Neural progenitor cell (in vitro differentiated cells): ENCODE data around the gene NUBPL. TPM values are rescaled to one million over a fixed set of nuclear protein-coding genes. Genes with fewer than 3 reads are reported as not detected.

Experiments used
- DNase-seq: peaks from one replicate; pipeline ENCODE4 v3.0.0-alpha.2; 2016; ENCODE audit warnings: low spot score
- H2AFZ ChIP-seq: fragments of 200-600 bp; sonication (generic); replicated peaks from 2 replicates; pipeline ENCODE4 v1.6.1; 2016; ENCODE audit warnings: antibody characterized with exemption
- H3F3A ChIP-seq: fragments of 200-600 bp; sonication (generic); 2 replicates; pipeline ENCODE4 v1.6.1; 2016; ENCODE audit warnings: antibody characterized with exemption, low read depth
- H3K27ac ChIP-seq: fragments of 200-600 bp; sonication (generic); 2 replicates; pipeline ENCODE4 v1.5.1; 2016; ENCODE audit warnings: mild to moderate bottlenecking
- H3K27me3 ChIP-seq: fragments of 200-600 bp; sonication (generic); 2 replicates; pipeline ENCODE4 v1.6.1; 2016; ENCODE audit warnings: mild to moderate bottlenecking, moderate library complexity
- H3K36me3 ChIP-seq: fragments of 200-600 bp; sonication (generic); 2 replicates; pipeline ENCODE4 v1.5.1; 2016
- H3K4me1 ChIP-seq: fragments of 200-600 bp; sonication (generic); 2 replicates; pipeline ENCODE4 v1.6.1; 2016; ENCODE audit warnings: mixed run types
- H3K4me2 ChIP-seq: fragments of 200-600 bp; sonication (generic); 2 replicates; pipeline ENCODE4 v1.6.1; 2016
- H3K4me3 ChIP-seq: fragments of 200-600 bp; sonication (generic); 2 replicates; pipeline ENCODE4 v1.5.1; 2016
- H3K79me2 ChIP-seq: fragments of 200-600 bp; sonication (generic); 2 replicates; pipeline ENCODE4 v1.6.1; 2016; ENCODE audit warnings: low read depth
- H3K9ac ChIP-seq: fragments of 200-600 bp; sonication (generic); 2 replicates; pipeline ENCODE4 v1.6.1; 2016
- H3K9me3 ChIP-seq: fragments of 200-600 bp; sonication (generic); 2 replicates; pipeline ENCODE4 v1.5.1; 2016; ENCODE audit warnings: low read depth
- H4K20me1 ChIP-seq: fragments of 200-600 bp; sonication (generic); 2 replicates; pipeline ENCODE4 v1.6.1; 2016; ENCODE audit warnings: low read depth
- H3K27ac Mint-ChIP-seq: 3 replicates; pipeline ENCODE4 v1.8.0; 2021; ENCODE audit warnings: mixed read lengths
- H3K27me3 Mint-ChIP-seq: 2 replicates; pipeline ENCODE4 v1.8.0; 2022; ENCODE audit warnings: low read depth, mild to moderate bottlenecking, inconsistent platforms, moderate library complexity, mixed read lengths; ENCODE audit not compliant: insufficient read depth
- H3K36me3 Mint-ChIP-seq: 3 replicates; pipeline ENCODE4 v1.8.0; 2021; ENCODE audit warnings: mixed read lengths
- H3K4me1 Mint-ChIP-seq: 3 replicates; pipeline ENCODE4 v1.8.0; 2021; ENCODE audit warnings: mixed read lengths
- H3K4me3 Mint-ChIP-seq: 3 replicates; pipeline ENCODE4 v1.8.0; 2021; ENCODE audit warnings: mild to moderate bottlenecking, moderate library complexity, mixed read lengths
- H3K9me3 Mint-ChIP-seq: 3 replicates; pipeline ENCODE4 v1.8.0; 2020; ENCODE audit warnings: mixed read lengths
- EZH2 ChIP-seq: fragments of 200-600 bp; sonication (generic); IDR thresholded peaks from 2 replicates; pipeline ENCODE4 v1.6.1; 2017; ENCODE audit warnings: antibody characterized with exemption, mild to moderate bottlenecking, moderate library complexity
- EZH2phosphoT487 ChIP-seq: fragments of 200-600 bp; sonication (generic); IDR thresholded peaks from 2 replicates; pipeline ENCODE4 v1.6.1; 2017; ENCODE audit warnings: antibody characterized with exemption
- total RNA-seq: library from RNA; depleted of rRNA; stranded (reverse); fragments of >200 nt; gene quantifications from 2 replicates; pipeline ENCODE4 v1.2.3, GENCODE V29; 2015; ENCODE audit warnings: low replicate concordance
- TF ChIP-seq, protein P1 (sequence below): fragments of 200-600 bp; sonication (generic); IDR thresholded peaks from 2 replicates; pipeline ENCODE4 v1.5.1; 2017; ENCODE audit warnings: antibody characterized with exemption, mild to moderate bottlenecking

The NUBPL gene
- total RNA-seq, 1 donor from 2014 or later = 29.3 TPM

DNA sequence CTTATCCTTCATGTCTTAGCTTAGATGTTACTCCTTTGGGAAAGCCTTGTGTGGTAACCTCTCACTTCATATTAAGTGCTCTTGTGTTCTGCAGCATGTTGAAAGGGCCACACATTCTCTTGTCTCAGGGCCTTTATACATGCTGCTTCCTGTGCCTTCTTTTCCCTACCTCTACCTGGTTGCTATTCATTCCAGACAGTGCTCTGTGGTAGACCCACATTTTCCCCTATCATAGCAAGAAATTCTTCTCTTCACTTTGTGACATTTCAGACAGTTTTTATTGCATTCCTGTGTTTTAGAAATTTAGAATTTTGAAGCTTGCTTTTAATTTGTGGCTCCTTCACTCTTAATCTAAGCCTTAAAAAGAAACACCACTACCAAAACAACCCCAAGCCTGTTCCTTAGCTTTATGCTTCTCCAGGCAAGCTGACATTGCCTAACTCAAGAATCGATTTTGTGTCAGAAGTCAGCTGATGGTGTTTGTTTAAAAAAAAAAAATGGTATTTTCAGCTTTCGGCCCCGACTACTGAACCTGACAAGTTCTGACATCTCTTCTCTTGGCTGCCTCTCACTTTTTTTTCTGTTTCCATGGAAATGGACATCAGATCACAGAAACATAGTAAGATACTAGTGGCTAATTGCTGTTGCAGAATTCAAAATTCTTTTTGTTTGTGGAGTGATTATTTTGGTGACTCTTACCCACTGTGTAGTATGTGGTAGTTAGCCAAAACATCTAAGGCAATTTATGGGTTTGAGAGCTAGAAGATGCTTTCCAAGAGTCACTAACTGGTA lies 156.3 kb downstream of the NUBPL start:
- Histone ChIP-seq H3K4me1 (no peaks in the 10 kb centered on the region), H2AFZ (no peak overlapping the region), H3K9me3 (no peaks in the 10 kb centered on the region), H3K4me3 (no peak overlapping the region), H4K20me1 (no peaks in the 10 kb centered on the region), H3K36me3 (no peaks in the 10 kb centered on the region), H3K27me3 (no peaks in the 10 kb centered on the region), H3K27ac (no peak overlapping the region), H3K4me2 (no peak overlapping the region), H3F3A (no peaks in the 10 kb centered on the region), H3K79me2 (no peaks in the 10 kb centered on the region), H3K9ac (no peak overlapping the region)
- H3K36me3 Mint-ChIP-seq = peaks cover 1% of the 10 kb centered on the region
- no peak for DNase-seq
- H3K4me1 Mint-ChIP-seq = no peaks in the 10 kb centered on the region
- H3K4me3 Mint-ChIP-seq = no peak overlapping the region
- no peak overlapping the region for H3K27ac Mint-ChIP-seq
- H3K27me3 Mint-ChIP-seq = peaks cover 3% of the 10 kb centered on the region
- TF ChIP-seq EZH2phosphoT487 = no peak
- no peak for TF ChIP-seq EZH2
- TF ChIP-seq, protein P1, sequence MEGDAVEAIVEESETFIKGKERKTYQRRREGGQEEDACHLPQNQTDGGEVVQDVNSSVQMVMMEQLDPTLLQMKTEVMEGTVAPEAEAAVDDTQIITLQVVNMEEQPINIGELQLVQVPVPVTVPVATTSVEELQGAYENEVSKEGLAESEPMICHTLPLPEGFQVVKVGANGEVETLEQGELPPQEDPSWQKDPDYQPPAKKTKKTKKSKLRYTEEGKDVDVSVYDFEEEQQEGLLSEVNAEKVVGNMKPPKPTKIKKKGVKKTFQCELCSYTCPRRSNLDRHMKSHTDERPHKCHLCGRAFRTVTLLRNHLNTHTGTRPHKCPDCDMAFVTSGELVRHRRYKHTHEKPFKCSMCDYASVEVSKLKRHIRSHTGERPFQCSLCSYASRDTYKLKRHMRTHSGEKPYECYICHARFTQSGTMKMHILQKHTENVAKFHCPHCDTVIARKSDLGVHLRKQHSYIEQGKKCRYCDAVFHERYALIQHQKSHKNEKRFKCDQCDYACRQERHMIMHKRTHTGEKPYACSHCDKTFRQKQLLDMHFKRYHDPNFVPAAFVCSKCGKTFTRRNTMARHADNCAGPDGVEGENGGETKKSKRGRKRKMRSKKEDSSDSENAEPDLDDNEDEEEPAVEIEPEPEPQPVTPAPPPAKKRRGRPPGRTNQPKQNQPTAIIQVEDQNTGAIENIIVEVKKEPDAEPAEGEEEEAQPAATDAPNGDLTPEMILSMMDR = no peak
- no peaks in the 10 kb centered on the region for H3K9me3 Mint-ChIP-seq

DNA sequence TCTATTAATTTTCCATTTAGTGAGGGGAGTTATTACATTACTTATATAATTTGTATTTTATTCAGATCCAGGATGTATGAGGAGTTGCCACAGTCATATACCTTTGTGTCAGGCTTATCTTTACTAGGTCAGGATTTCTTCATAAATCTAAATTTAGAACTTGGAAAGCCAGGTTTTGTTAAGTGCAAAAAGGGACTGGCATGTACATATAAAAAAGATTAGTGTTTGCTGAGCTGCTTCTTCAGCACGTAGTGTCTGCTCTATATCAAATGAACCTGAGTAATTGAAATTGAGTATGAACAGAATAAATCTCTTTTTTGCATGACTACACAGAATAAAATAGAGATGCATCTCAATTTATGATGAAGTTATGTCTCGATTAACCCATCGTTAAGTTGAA lies 157.4 kb downstream of the NUBPL start:
- no peak overlapping the region for H3K27ac ChIP-seq
- no peak overlapping the region for H2AFZ ChIP-seq
- no peaks in the 10 kb centered on the region for H4K20me1 ChIP-seq
- peaks cover 4% of the 10 kb centered on the region for H3K36me3 Mint-ChIP-seq
- H3K4me3 Mint-ChIP-seq = no peak overlapping the region
- H3K36me3 ChIP-seq = no peaks in the 10 kb centered on the region
- H3K4me1 ChIP-seq = no peaks in the 10 kb centered on the region
- H3F3A ChIP-seq = no peaks in the 10 kb centered on the region
- H3K4me3 ChIP-seq = no peak overlapping the region
- no peaks in the 10 kb centered on the region for H3K4me1 Mint-ChIP-seq
- no peak overlapping the region for H3K27ac Mint-ChIP-seq
- no peaks in the 10 kb centered on the region for H3K79me2 ChIP-seq
- H3K9ac ChIP-seq = no peak overlapping the region
- DNase-seq = no peak
- peaks cover 3% of the 10 kb centered on the region for H3K27me3 Mint-ChIP-seq
- H3K9me3 Mint-ChIP-seq = peaks cover 2% of the 10 kb centered on the region
- H3K4me2 ChIP-seq = no peak overlapping the region
- no peaks in the 10 kb centered on the region for H3K9me3 ChIP-seq
- TF ChIP-seq EZH2 (no peak), EZH2phosphoT487 (no peak)
- TF ChIP-seq, protein P1 = no peak
- no peaks in the 10 kb centered on the region for H3K27me3 ChIP-seq

DNA sequence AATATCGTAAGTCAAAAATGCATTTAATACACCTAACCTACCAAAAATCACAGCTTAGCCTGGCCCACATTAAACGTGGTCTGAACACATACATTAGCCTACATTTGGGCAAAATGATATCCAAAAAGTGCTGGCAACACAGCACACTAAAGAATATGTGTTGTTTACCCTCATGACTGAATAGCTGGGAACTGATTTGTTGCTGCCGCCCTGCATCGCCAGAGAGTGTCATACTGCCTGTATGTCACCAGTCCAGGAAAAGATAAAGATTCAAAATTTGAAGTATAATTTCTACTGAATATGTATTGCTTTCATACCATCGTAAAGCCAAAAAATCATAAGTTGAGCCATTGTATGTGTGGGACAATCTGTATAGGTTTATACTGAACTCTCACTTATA lies 157.8 kb downstream of the NUBPL start:
- peaks cover 4% of the 10 kb centered on the region for H3K36me3 Mint-ChIP-seq

More for the DNA sequence above, 157.8 kb downstream of the NUBPL start:
- Mint-ChIP-seq H3K4me1 (no peaks in the 10 kb centered on the region), H3K4me3 (no peak overlapping the region), H3K27ac (no peak overlapping the region), H3K9me3 (peaks cover 2% of the 10 kb centered on the region), H3K27me3 (peaks cover 3% of the 10 kb centered on the region)
- TF ChIP-seq, protein P1 = no peak
- TF ChIP-seq EZH2phosphoT487 = no peak
- TF ChIP-seq EZH2 = no peak
- H3F3A ChIP-seq = no peaks in the 10 kb centered on the region
- H3K36me3 ChIP-seq = no peaks in the 10 kb centered on the region
- no peak overlapping the region for H3K4me2 ChIP-seq
- DNase-seq = no peak
- H2AFZ ChIP-seq = no peak overlapping the region
- H3K4me3 ChIP-seq = no peak overlapping the region
- H3K9ac ChIP-seq = no peak overlapping the region
- H3K4me1 ChIP-seq = no peaks in the 10 kb centered on the region
- no peaks in the 10 kb centered on the region for H3K27me3 ChIP-seq
- H3K79me2 ChIP-seq = no peaks in the 10 kb centered on the region
- no peaks in the 10 kb centered on the region for H4K20me1 ChIP-seq
- no peaks in the 10 kb centered on the region for H3K9me3 ChIP-seq
- no peak overlapping the region for H3K27ac ChIP-seq
